ENCODE data around the gene MRPL54.

The MRPL54 gene

GRCh38 chr19:3762501-3763459, at the start of gene MRPL54:
MRPL54 (plus strand) TSS chr19:3762682; CDS start chr19:3762701, 19 bp downstream.
- in situ Hi-C loops (cut with HindIII; ENCODE audit: low sequenced_read_pairs) = no loop called here

- in situ Hi-C loops (cut with HindIII; ENCODE audit: low sequenced_read_pairs) = no loop called here
Observed at GRCh38 chr19:3716147-3716668, 46.3 kb upstream of the MRPL54 start.

GRCh38 chr19:3719868-3720267, 42.6 kb upstream of the MRPL54 start:
- in situ Hi-C loops (cut with HindIII; ENCODE audit: low sequenced_read_pairs) = loop anchor here (5.0 kb wide), 1 partner anchor 37 kb away; no protein-coding TSS in a partner anchor

GRCh38 chr19:3720349-3720917, 42.0 kb upstream of the MRPL54 start:
- in situ Hi-C loops (cut with HindIII; ENCODE audit: low sequenced_read_pairs) = loop anchor here (5.0 kb wide), 1 partner anchor 37 kb away; no protein-coding TSS in a partner anchor

- in situ Hi-C loops (cut with HindIII; ENCODE audit: low sequenced_read_pairs) = loop anchor here (5.0 kb wide), 1 partner anchor 36 kb away; no protein-coding TSS in a partner anchor
Observed at GRCh38 chr19:3721131-3721886, 41.2 kb upstream of the MRPL54 start.

- in situ Hi-C loops (cut with HindIII; ENCODE audit: low sequenced_read_pairs) = loop anchor here (5.0 kb wide), 1 partner anchor 35 kb away; no protein-coding TSS in a partner anchor
Observed at GRCh38 chr19:3721887-3722442, 40.5 kb upstream of the MRPL54 start.

- in situ Hi-C loops (cut with HindIII; ENCODE audit: low sequenced_read_pairs) = loop anchor here (5.0 kb wide), 1 partner anchor 35 kb away; no protein-coding TSS in a partner anchor
Observed at GRCh38 chr19:3722443-3723109, 39.9 kb upstream of the MRPL54 start.

GRCh38 chr19:3723110-3723488, 39.4 kb upstream of the MRPL54 start:
- in situ Hi-C loops (cut with HindIII; ENCODE audit: low sequenced_read_pairs) = loop anchor here (5.0 kb wide), 1 partner anchor 34 kb away; no protein-coding TSS in a partner anchor

- in situ Hi-C loops (cut with HindIII; ENCODE audit: low sequenced_read_pairs) = loop anchor here (5.0 kb wide), 1 partner anchor 33 kb away; no protein-coding TSS in a partner anchor
Observed at GRCh38 chr19:3723883-3724282, 38.6 kb upstream of the MRPL54 start.

- in situ Hi-C loops (cut with HindIII; ENCODE audit: low sequenced_read_pairs) = no loop called here
Observed at GRCh38 chr19:3725121-3725520, 37.4 kb upstream of the MRPL54 start.

GRCh38 chr19:3725640-3726310, 36.7 kb upstream of the MRPL54 start:
- in situ Hi-C loops (cut with HindIII; ENCODE audit: low sequenced_read_pairs) = no loop called here

GRCh38 chr19:3730457-3730958, 32.0 kb upstream of the MRPL54 start:
- in situ Hi-C loops (cut with HindIII; ENCODE audit: low sequenced_read_pairs) = no loop called here

GRCh38 chr19:3732108-3732507, 30.4 kb upstream of the MRPL54 start:
- in situ Hi-C loops (cut with HindIII; ENCODE audit: low sequenced_read_pairs) = no loop called here

GRCh38 chr19:3733549-3734309, 28.8 kb upstream of the MRPL54 start:
- in situ Hi-C loops (cut with HindIII; ENCODE audit: low sequenced_read_pairs) = no loop called here

- in situ Hi-C loops (cut with HindIII; ENCODE audit: low sequenced_read_pairs) = no loop called here
Observed at GRCh38 chr19:3734310-3734600, 28.2 kb upstream of the MRPL54 start.

- in situ Hi-C loops (cut with HindIII; ENCODE audit: low sequenced_read_pairs) = no loop called here
Observed at GRCh38 chr19:3736106-3736724, 26.3 kb upstream of the MRPL54 start.

GRCh38 chr19:3737487-3738205, 24.8 kb upstream of the MRPL54 start:
- in situ Hi-C loops (cut with HindIII; ENCODE audit: low sequenced_read_pairs) = no loop called here
